Vagina (tissue), 2 donors: ENCODE measurements around the gene PNLIPRP1. TPM values are rescaled to one million over a fixed set of nuclear protein-coding genes. Genes with fewer than 3 reads are reported as not detected.

ENCODE experiments used
- DNase-seq, 2 donors: peaks; one replicate each; pipeline ENCODE4 v3.0.0-alpha.2; 2017; ENCODE audit errors: extremely low spot score in 2 of 2
- H3K27ac ChIP-seq: fragments of 200-600 bp; sonication (generic); one replicate; pipeline ENCODE4 v1.5.1; 2019
- H3K27me3 ChIP-seq: fragments of 200-600 bp; sonication (generic); one replicate; pipeline ENCODE4 v1.5.1; 2019
- H3K36me3 ChIP-seq, 2 donors: fragments of 200-600 bp; sonication (generic); one replicate each; pipeline ENCODE4 v1.5.1; 2017 to 2019
- H3K4me1 ChIP-seq: fragments of 200-600 bp; sonication (generic); one replicate; pipeline ENCODE4 v1.5.1; 2019
- H3K4me3 ChIP-seq, 2 donors: fragments of 200-600 bp; sonication (generic); 1 replicate in 1 of 2; 2 replicates in 1 of 2; pipeline ENCODE4 v1.5.1; 2016 to 2019
- H3K9me3 ChIP-seq: fragments of 200-600 bp; sonication (generic); one replicate; pipeline ENCODE4 v1.5.1; 2019
- POLR2A ChIP-seq, 2 donors: fragments of 450-650 bp; IDR thresholded peaks; one replicate each; pipeline ENCODE4 v1.6.1; 2017; ENCODE audit warnings: antibody characterized with exemption in 2 of 2, mild to moderate bottlenecking in 2 of 2, moderate library complexity in 2 of 2
- POLR2AphosphoS5 ChIP-seq, 2 donors: sonication (generic); formaldehyde crosslinking; IDR thresholded peaks; one replicate each; pipeline ENCODE4 v1.9.0; 2017; ENCODE audit warnings: antibody characterized with exemption in 2 of 2, mild to moderate bottlenecking in 2 of 2, low read depth in 1 of 2; ENCODE audit not compliant: insufficient read depth in 1 of 2
- intact Hi-C: fragments of 100-400 bp; cut with DNase I; formaldehyde crosslinking; loops from one replicate; pipeline ENCODE4 v1.15.1; 2023
- total RNA-seq: library from RNA; depleted of rRNA; stranded (reverse); fragments of >200 nt; gene quantifications from one replicate; pipeline ENCODE4 v1.2.3, GENCODE V29; 2016
- TF ChIP-seq, protein P1 (sequence below), 3 experiments: fragments of 450-650 bp in 2 of 3; fragments of 200-600 bp in 1 of 3; sonication (generic) in 1 of 3; IDR thresholded peaks; one replicate each; pipeline ENCODE4 v1.5.1; 2017 to 2019; ENCODE audit warnings: antibody characterized with exemption in 3 of 3, mild to moderate bottlenecking in 2 of 3, moderate library complexity in 2 of 3

PNLIPRP1 gene
- total RNA-seq, 1 donor from 2014 or later = not detected

DNA sequence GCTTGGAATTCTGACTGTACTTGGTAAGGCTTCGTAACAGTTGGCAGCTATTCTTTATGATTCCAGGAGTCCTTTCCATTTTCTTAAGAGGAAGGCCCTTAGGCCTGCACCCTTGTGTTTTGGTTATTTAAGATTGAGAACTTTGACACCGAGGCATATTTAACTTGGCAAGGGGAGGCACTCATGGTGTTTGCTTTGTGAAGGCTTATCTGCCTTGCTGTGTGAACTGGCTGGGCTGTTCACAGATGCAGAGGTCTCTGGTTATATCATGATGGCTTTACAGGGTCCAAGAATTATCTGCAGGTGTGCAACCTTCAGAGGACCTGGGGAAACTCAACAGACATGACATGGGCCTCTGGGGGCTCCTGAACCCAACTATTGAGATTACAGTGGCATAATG is 833 bp upstream of the PNLIPRP1 start:
- no peak for DNase-seq
- intact Hi-C loops = no loop called here
- TF ChIP-seq POLR2A (IDR thresholded peaks at IDR 0.05) = no peak
- TF ChIP-seq, protein P1, sequence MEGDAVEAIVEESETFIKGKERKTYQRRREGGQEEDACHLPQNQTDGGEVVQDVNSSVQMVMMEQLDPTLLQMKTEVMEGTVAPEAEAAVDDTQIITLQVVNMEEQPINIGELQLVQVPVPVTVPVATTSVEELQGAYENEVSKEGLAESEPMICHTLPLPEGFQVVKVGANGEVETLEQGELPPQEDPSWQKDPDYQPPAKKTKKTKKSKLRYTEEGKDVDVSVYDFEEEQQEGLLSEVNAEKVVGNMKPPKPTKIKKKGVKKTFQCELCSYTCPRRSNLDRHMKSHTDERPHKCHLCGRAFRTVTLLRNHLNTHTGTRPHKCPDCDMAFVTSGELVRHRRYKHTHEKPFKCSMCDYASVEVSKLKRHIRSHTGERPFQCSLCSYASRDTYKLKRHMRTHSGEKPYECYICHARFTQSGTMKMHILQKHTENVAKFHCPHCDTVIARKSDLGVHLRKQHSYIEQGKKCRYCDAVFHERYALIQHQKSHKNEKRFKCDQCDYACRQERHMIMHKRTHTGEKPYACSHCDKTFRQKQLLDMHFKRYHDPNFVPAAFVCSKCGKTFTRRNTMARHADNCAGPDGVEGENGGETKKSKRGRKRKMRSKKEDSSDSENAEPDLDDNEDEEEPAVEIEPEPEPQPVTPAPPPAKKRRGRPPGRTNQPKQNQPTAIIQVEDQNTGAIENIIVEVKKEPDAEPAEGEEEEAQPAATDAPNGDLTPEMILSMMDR (IDR thresholded peaks at IDR 0.05) = no peak
- no peaks in the 10 kb centered on the region for H3K4me1 ChIP-seq
- no peak overlapping the region for H3K4me3 ChIP-seq
- no peaks in the 10 kb centered on the region for H3K27me3 ChIP-seq
- no peaks in the 10 kb centered on the region for H3K36me3 ChIP-seq
- no peak overlapping the region for H3K27ac ChIP-seq
- no peaks in the 10 kb centered on the region for H3K9me3 ChIP-seq

DNA sequence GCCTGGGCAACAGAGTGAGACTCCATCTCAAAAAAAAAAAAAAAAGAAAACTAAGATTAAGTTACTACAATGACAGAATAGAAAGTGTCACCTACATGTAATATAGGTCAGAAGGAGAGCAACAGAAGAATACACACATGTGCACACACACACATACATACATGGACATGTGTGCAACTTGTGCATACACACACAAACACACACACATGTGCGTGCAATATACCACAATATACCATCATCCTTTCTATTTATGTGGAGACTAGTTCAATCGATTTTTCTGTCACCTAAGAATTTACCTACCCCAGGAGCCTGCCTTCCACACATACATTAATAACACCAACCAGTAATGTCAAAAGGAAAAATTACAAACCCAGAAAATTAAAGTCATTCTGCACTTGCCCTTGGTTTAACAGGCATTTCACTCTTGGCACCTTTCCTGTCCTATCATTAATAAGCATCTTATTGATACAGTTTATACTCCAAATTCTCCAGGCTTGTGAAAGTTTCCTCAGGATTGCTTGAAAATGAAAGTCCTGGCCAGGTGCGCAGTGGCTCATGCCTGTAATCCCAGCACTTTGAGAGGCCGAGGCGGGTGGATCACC is 2.5 kb downstream of the PNLIPRP1 start:
- Histone ChIP-seq H3K27me3 (no peaks in the 10 kb centered on the region), H3K4me3 (no peak overlapping the region), H3K27ac (no peak overlapping the region), H3K9me3 (no peaks in the 10 kb centered on the region), H3K36me3 (no peaks in the 10 kb centered on the region), H3K4me1 (no peaks in the 10 kb centered on the region)
- no peak for DNase-seq
- intact Hi-C loops = no loop called here
- TF ChIP-seq POLR2AphosphoS5 (IDR thresholded peaks at IDR 0.05; ENCODE audit: insufficient read depth in 1 of 2, low read depth in 1 of 2) = no peak
- TF ChIP-seq, protein P1 (IDR thresholded peaks at IDR 0.05) = no peak
- no peak for TF ChIP-seq POLR2A (IDR thresholded peaks at IDR 0.05)

GRCh38 chr10:116594525-116595035 is 3.8 kb downstream of the PNLIPRP1 start:
- Histone ChIP-seq H3K27me3 (no peaks in the 10 kb centered on the region), H3K4me3 (no peak overlapping the region), H3K9me3 (no peaks in the 10 kb centered on the region), H3K4me1 (no peaks in the 10 kb centered on the region), H3K27ac (no peak overlapping the region), H3K36me3 (no peaks in the 10 kb centered on the region)
- TF ChIP-seq POLR2A (IDR thresholded peaks at IDR 0.05) (no peak), POLR2AphosphoS5 (IDR thresholded peaks at IDR 0.05; ENCODE audit: insufficient read depth in 1 of 2, low read depth in 1 of 2) (no peak)
- TF ChIP-seq, protein P1 (IDR thresholded peaks at IDR 0.05) = no peak
- intact Hi-C loops = no loop called here
- no peak for DNase-seq

- no peak for DNase-seq
- intact Hi-C loops = no loop called here
- no peaks in the 10 kb centered on the region for H3K27me3 ChIP-seq
Observed at GRCh38 chr10:116596062-116596461, 5.3 kb downstream of the PNLIPRP1 start.

GRCh38 chr10:116597543-116597942 is 6.8 kb downstream of the PNLIPRP1 start:
- no peaks in the 10 kb centered on the region for H3K4me1 ChIP-seq
- DNase-seq = no peak
- intact Hi-C loops = no loop called here
- no peak overlapping the region for H3K27ac ChIP-seq
- no peaks in the 10 kb centered on the region for H3K9me3 ChIP-seq
- H3K27me3 ChIP-seq = no peaks in the 10 kb centered on the region
- H3K36me3 ChIP-seq = no peaks in the 10 kb centered on the region
- TF ChIP-seq POLR2A (IDR thresholded peaks at IDR 0.05) = no peak
- TF ChIP-seq, protein P1 (IDR thresholded peaks at IDR 0.05) = no peak
- TF ChIP-seq POLR2AphosphoS5 (IDR thresholded peaks at IDR 0.05; ENCODE audit: insufficient read depth in 1 of 2, low read depth in 1 of 2) = no peak
- H3K4me3 ChIP-seq = no peak overlapping the region

More at GRCh38 chr10:116596062-116596461, 5.3 kb downstream of the PNLIPRP1 start:
- Histone ChIP-seq H3K27ac (no peak overlapping the region), H3K36me3 (no peaks in the 10 kb centered on the region), H3K9me3 (no peaks in the 10 kb centered on the region), H3K4me1 (no peaks in the 10 kb centered on the region), H3K4me3 (no peak overlapping the region)
- TF ChIP-seq, protein P1 (IDR thresholded peaks at IDR 0.05) = no peak
- no peak for TF ChIP-seq POLR2AphosphoS5 (IDR thresholded peaks at IDR 0.05; ENCODE audit: insufficient read depth in 1 of 2, low read depth in 1 of 2)
